ENCODE results near the gene COL23A1. TPM values are rescaled to one million over a fixed set of nuclear protein-coding genes. Genes with fewer than 3 reads are reported as not detected.

Gene COL23A1
- total RNA-seq, 2 donors from 2014 or later = 0.16 to 0.24 TPM

DNA sequence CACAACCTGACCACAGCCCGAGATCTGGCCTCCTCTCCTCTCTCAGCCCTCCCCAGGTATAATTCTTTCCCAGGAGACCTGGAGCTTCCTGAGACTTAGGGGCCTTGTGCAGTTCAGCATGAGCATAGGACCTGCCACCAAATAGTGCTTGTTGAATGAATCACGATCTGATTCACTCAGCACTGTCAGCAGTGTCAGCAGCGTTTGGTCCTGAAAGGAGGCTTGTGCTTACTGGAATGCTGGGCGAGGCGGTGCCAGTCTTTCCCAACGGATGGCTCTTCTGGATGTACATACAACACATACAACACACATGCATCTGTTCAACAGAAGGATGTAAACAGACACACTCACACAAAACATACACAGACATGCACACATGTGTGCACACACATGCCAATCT, 173.3 kb downstream of the COL23A1 start:
- H3K4me3 Mint-ChIP-seq = no peak overlapping the region
- no peaks in the 10 kb centered on the region for H3K9me3 Mint-ChIP-seq
- H3K36me3 Mint-ChIP-seq (ENCODE audit: low read depth) = no peaks in the 10 kb centered on the region
- H3K27me3 Mint-ChIP-seq = peaks cover 11% of the 10 kb centered on the region
- ATAC-seq (replicated peaks) = no peak
- H3K27ac Mint-ChIP-seq = no peak overlapping the region
- H3K4me1 Mint-ChIP-seq = peaks cover 4% of the 10 kb centered on the region

DNA sequence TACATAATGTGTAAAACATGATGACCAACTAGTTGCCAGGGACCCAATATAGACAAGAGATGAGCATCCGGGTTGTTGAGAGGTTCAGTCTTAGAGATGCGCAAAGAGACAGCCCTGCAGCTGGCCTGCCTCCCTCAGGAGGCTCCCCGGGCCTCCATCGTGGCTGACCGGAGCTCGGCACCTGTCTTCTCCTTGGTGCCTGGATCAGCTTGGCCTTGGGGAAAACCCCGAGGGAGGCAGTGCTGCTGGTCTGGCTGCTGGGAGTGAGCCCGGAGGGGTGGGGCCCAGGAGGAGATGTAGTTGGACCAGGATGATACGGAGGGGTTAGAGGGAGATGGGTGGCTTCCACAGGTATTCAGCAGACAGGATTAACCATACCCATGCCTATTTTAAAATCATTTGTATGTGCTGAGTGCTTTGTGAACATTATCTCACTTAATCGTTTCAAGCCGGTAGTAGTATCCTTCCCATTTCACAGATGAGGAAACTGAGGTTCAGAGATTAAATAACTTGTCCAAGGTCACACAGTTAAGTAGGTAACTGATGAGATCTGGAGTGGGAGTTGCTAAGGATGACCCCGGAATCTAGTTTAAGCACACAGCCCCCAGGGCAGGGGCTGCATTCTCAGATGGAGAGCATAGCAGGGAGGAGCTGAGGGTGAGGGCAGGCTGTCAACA, 173.8 kb downstream of the COL23A1 start:
- Mint-ChIP-seq H3K27ac (no peak overlapping the region), H3K4me3 (no peak overlapping the region)

GRCh38 chr5:178415353-178415752, 174.8 kb downstream of the COL23A1 start:
- Mint-ChIP-seq H3K4me1 (peaks cover 4% of the 10 kb centered on the region), H3K36me3 (ENCODE audit: low read depth) (no peaks in the 10 kb centered on the region), H3K27me3 (peaks cover 9% of the 10 kb centered on the region), H3K27ac (no peak overlapping the region), H3K9me3 (no peaks in the 10 kb centered on the region), H3K4me3 (no peak overlapping the region)
- no peak for ATAC-seq (replicated peaks)

More for the DNA sequence above, 173.8 kb downstream of the COL23A1 start:
- H3K27me3 Mint-ChIP-seq = peaks cover 9% of the 10 kb centered on the region
- no peak for ATAC-seq (replicated peaks)
- H3K9me3 Mint-ChIP-seq = no peaks in the 10 kb centered on the region
- H3K4me1 Mint-ChIP-seq = peaks cover 4% of the 10 kb centered on the region
- no peaks in the 10 kb centered on the region for H3K36me3 Mint-ChIP-seq (ENCODE audit: low read depth)

DNA sequence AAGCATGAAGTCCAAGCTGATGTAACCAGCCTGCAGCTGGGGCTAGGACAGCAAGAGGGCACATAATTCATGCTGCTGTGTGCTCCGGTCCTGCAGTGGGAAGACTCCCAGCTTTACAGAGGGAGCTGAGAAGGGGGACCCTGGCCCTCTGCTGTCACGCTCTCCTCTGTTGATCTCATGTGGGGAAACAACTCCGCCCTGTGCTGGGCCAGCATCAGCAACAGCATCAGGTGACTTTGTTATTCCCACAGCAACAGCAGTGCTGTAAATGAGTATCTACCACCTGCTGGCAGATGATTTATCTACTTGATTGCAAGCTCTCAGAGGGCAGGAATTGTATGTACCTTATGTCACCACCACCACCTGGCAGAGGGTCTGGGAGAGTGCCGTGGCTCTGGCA, 176.2 kb downstream of the COL23A1 start:
- Mint-ChIP-seq H3K36me3 (ENCODE audit: low read depth) (no peaks in the 10 kb centered on the region), H3K4me1 (peaks cover 4% of the 10 kb centered on the region)

GRCh38 chr5:178411083-178411482, 179.1 kb downstream of the COL23A1 start:
- peaks cover 7% of the 10 kb centered on the region for H3K9me3 Mint-ChIP-seq
- no peaks in the 10 kb centered on the region for H3K36me3 Mint-ChIP-seq (ENCODE audit: low read depth)
- ATAC-seq (replicated peaks) = no peak
- no peaks in the 10 kb centered on the region for H3K4me1 Mint-ChIP-seq
- no peak overlapping the region for H3K27ac Mint-ChIP-seq
- no peak overlapping the region for H3K4me3 Mint-ChIP-seq
- H3K27me3 Mint-ChIP-seq = peaks cover 7% of the 10 kb centered on the region

More for the DNA sequence above, 176.2 kb downstream of the COL23A1 start:
- Mint-ChIP-seq H3K27ac (no peak overlapping the region), H3K9me3 (no peaks in the 10 kb centered on the region), H3K27me3 (peaks cover 9% of the 10 kb centered on the region), H3K4me3 (no peak overlapping the region)
- no peak for ATAC-seq (replicated peaks)

DNA sequence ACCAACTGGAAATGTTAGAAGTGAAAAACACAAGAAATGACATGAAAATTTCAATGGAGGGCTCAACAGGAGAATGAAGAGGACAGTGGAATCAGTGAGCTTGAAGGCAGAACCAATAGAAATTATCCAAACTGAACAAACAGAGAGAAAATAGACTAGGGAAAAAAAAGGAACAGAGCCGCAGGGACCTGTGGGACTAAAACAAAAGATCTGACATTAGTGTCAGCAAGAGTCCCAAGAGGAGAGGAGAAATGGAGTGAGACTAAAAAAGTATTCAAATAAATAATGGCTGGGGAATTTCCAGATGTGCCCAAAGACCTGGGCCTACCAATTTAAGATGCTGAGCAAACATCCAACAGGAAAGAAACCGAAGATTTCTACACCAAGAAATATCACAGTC, 182.5 kb downstream of the COL23A1 start:
- Mint-ChIP-seq H3K36me3 (ENCODE audit: low read depth) (no peaks in the 10 kb centered on the region), H3K27me3 (peaks cover 22% of the 10 kb centered on the region), H3K4me3 (no peak overlapping the region)

GRCh38 chr5:178404987-178405386, 185.2 kb downstream of the COL23A1 start:
- Mint-ChIP-seq H3K4me3 (no peak overlapping the region), H3K36me3 (ENCODE audit: low read depth) (no peaks in the 10 kb centered on the region), H3K27me3 (peaks cover 25% of the 10 kb centered on the region), H3K4me1 (no peaks in the 10 kb centered on the region), H3K27ac (no peak overlapping the region), H3K9me3 (peaks cover 9% of the 10 kb centered on the region)
- ATAC-seq (replicated peaks) = no peak

More for the DNA sequence above, 182.5 kb downstream of the COL23A1 start:
- Mint-ChIP-seq H3K9me3 (peaks cover 9% of the 10 kb centered on the region), H3K4me1 (no peaks in the 10 kb centered on the region), H3K27ac (no peak overlapping the region)
- ATAC-seq (replicated peaks) = no peak

GRCh38 chr5:178403956-178404600, 186.1 kb downstream of the COL23A1 start:
- no peak for ATAC-seq (replicated peaks)
- no peak overlapping the region for H3K4me3 Mint-ChIP-seq
- H3K4me1 Mint-ChIP-seq = no peaks in the 10 kb centered on the region
- H3K9me3 Mint-ChIP-seq = peaks cover 9% of the 10 kb centered on the region
- H3K27ac Mint-ChIP-seq = no peak overlapping the region
- no peaks in the 10 kb centered on the region for H3K36me3 Mint-ChIP-seq (ENCODE audit: low read depth)
- peaks cover 27% of the 10 kb centered on the region for H3K27me3 Mint-ChIP-seq

DNA sequence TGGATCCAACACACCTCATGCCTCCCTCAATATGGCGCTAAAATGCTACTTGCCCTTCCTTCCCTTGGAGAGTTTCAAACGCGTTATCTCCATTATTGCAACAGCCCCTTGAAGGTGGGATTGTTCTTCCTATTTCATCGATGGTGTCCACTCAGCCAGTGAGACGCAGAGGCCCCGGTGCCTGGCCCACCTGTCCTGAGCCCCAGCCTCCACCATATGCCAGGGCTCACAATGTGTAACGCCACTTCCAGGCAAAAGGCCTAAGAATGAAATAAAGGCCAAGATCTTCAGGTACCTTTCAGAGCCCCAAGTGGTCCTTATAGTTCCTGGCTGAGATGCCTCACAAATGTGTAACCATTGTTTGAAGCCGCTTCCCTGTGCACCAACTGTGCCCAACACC, 186.8 kb downstream of the COL23A1 start:
- Mint-ChIP-seq H3K27ac (no peak overlapping the region), H3K4me3 (no peak overlapping the region), H3K4me1 (no peaks in the 10 kb centered on the region), H3K36me3 (ENCODE audit: low read depth) (no peaks in the 10 kb centered on the region), H3K9me3 (peaks cover 9% of the 10 kb centered on the region), H3K27me3 (peaks cover 27% of the 10 kb centered on the region)
- ATAC-seq (replicated peaks) = no peak

DNA sequence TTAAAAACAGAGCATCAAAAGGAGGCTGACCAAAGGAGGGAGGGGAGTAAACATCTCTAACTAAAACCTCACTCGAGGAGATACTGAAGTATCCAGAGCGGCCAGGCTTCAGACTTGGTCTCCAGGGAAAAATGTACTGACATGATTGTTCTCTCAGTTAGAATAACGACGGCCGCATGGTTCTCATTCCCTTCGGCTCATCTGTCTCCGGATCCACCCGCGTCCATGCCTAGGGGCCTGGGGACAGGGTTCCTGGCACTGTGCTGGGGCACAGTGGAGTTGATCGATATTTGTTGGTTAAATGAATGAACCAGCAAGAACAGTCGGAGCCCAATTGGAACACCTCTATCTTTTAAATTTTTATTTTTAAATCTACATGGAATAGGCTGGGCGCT, 190.5 kb downstream of the COL23A1 start:
- Mint-ChIP-seq H3K27me3 (peaks cover 23% of the 10 kb centered on the region), H3K9me3 (no peaks in the 10 kb centered on the region), H3K4me1 (no peaks in the 10 kb centered on the region), H3K4me3 (no peak overlapping the region), H3K27ac (no peak overlapping the region), H3K36me3 (ENCODE audit: low read depth) (no peaks in the 10 kb centered on the region)
- no peak for ATAC-seq (replicated peaks)

DNA sequence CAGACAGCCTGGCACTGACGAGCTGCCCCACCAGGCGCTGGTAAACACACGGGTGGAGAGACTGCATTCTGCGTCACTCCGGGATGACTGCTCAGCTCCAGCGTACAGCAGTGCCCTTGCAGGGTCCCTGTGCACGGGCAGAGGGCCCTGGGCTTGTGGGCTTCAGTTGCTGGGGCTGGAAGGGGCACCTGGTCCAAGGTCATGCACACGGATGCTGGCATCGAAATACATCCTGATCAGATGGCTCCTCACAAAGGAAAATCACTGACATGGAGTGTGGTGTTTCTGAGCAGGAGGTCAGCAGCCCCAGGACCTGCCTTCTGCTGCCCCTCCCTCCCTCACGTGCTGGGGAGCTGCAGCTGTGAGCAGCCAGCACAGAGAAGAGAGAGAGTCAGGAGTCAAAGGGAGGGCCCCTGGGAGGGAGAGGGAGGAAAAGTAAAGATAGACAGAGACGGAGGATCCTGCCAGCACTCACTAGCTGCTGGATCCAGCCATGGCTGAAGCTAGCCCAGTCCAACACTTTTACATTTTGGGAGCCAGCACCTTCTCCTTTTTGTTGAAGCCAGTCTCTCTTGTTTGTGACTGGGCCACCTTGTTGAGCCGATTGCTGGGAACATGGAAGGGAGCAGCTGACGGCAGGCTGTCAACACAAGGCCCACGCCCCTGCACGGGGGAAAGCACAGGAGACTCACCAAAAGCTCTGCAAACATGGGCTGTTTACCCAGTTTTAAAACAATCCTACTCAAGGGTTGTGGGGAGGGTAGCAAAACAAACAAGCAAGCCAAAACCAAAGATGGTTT, 191.1 kb downstream of the COL23A1 start:
- no peaks in the 10 kb centered on the region for H3K36me3 Mint-ChIP-seq (ENCODE audit: low read depth)
- no peak for ATAC-seq (replicated peaks)
- H3K27me3 Mint-ChIP-seq = peaks cover 21% of the 10 kb centered on the region
- H3K9me3 Mint-ChIP-seq = no peaks in the 10 kb centered on the region
- H3K4me1 Mint-ChIP-seq = no peaks in the 10 kb centered on the region
- no peak overlapping the region for H3K4me3 Mint-ChIP-seq
- H3K27ac Mint-ChIP-seq = no peak overlapping the region

GRCh38 chr5:178396796-178397720, 193.1 kb downstream of the COL23A1 start:
- Mint-ChIP-seq H3K4me1 (no peaks in the 10 kb centered on the region), H3K9me3 (no peaks in the 10 kb centered on the region), H3K27ac (no peak overlapping the region), H3K27me3 (peaks cover 12% of the 10 kb centered on the region), H3K36me3 (ENCODE audit: low read depth) (no peaks in the 10 kb centered on the region), H3K4me3 (no peak overlapping the region)
- ATAC-seq (replicated peaks) = no peak

DNA sequence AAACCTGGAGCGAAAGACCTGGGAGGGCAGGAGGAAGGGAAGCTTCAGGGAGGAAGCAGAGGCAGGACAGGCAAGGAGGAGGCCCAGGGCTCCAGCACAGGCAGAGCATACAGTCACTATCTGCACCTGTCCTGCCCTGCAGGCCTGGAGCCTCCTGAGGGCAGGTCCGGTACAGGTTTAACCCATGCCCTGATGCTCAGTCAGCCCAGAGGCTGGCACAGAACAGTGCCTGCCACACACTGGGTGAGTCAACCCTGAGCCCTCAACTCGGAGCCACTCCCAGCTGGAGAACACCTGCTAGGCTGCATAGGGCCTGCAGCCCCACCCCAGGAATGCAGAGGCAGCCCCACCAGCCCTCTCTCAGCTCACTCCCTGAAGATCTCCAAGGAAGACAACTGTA, 196.1 kb downstream of the COL23A1 start:
- Mint-ChIP-seq H3K27me3 (peaks cover 16% of the 10 kb centered on the region), H3K27ac (no peak overlapping the region), H3K36me3 (ENCODE audit: low read depth) (no peaks in the 10 kb centered on the region), H3K4me3 (no peak overlapping the region), H3K9me3 (no peaks in the 10 kb centered on the region), H3K4me1 (no peaks in the 10 kb centered on the region)
- ATAC-seq (replicated peaks) = no peak

DNA sequence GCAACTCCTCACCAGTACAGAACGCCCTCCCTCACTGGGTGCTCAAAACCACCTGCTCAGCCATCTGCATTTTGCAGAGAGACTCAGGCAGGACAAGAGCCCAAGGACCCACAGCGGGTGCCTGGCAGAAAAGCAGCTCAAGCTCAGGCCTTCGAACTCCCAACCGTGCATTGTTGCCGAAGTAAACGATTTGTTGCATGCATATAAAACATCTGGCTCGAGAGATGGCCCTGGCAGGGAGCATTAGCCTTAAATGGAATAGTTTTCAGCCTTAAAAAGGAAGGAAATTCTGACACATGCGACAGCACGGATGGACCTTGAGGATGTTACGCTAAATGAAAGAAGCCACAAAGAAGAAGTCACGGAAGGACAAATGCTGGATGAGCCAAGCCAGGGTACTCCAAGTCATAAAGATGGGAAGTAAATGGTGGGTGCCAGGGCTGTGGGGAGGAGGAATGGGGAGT, 197.2 kb downstream of the COL23A1 start:
- no peak for ATAC-seq (replicated peaks)
- H3K4me1 Mint-ChIP-seq = no peaks in the 10 kb centered on the region

More for the DNA sequence above, 197.2 kb downstream of the COL23A1 start:
- Mint-ChIP-seq H3K9me3 (no peaks in the 10 kb centered on the region), H3K27me3 (peaks cover 15% of the 10 kb centered on the region), H3K27ac (no peak overlapping the region), H3K36me3 (ENCODE audit: low read depth) (no peaks in the 10 kb centered on the region), H3K4me3 (no peak overlapping the region)
